ENCODE measurements around the gene FAM163B. TPM values are rescaled to one million over a fixed set of nuclear protein-coding genes. Genes with fewer than 3 reads are reported as not detected.

Gene FAM163B
- total and polyA plus RNA-seq, 2 of the 8 experiments (the other 6 are each of a cell fraction or from before 2014, with no cell fraction given): 0.63 to 1.0 TPM

DNA sequence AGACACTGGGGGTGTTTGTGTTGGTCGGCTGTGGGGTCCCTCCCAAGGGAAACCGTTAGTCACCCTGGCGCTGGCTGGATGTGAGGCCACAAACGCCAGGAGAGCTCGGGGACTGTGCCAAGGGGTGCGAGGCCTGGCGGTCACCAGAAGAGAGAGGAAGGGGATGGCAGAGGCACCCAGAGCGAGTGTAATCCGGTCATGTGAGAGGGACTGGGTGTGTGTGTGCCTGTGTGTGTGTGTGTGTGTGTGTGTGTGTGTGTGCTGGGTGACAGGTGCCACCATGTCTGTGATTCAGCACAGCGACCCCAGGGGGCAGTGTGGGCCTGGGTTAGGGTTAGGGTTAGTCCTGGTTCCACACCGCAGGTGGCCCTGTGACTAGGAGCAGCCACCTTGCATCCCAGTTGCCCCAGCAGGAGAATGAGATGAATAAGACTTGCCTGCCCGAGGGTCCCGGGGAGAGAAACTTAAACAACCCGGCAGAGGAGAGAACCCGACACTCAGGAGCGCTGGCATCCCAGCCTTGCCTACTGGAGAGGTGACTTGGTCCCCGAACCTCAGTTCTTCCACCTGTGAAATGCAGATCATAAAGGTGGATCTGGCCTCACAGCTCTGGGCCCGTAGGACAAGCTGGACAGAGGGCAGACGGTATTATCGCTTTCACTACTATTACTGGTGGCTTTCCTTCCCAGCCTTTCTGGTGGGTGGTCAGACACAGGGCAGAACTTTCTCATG is 76.1 kb downstream of the FAM163B start (continued):
- TF ChIP-seq CHD1 (IDR thresholded peaks at IDR 0.05; ENCODE audit: low read depth, low read length): no peak
- TF ChIP-seq ASH2L (IDR thresholded peaks at IDR 0.05; ENCODE audit: low read length): no peak
- TF ChIP-seq RNF2 (IDR thresholded peaks at IDR 0.05; ENCODE audit: borderline replicate concordance, low read depth, low read length, missing control alignments, poor library complexity, severe bottlenecking): no peak
- TF ChIP-seq CTBP2 (IDR thresholded peaks at IDR 0.05; ENCODE audit: borderline replicate concordance, insufficient read depth, insufficient read length, low read length): no peak
- no peak for TF ChIP-seq BACH1 (IDR thresholded peaks at IDR 0.05; ENCODE audit: low read length)
- TF ChIP-seq, protein P1, sequence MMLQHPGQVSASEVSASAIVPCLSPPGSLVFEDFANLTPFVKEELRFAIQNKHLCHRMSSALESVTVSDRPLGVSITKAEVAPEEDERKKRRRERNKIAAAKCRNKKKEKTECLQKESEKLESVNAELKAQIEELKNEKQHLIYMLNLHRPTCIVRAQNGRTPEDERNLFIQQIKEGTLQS (IDR thresholded peaks at IDR 0.05; ENCODE audit: insufficient read depth, low read depth, low read length): no peak
- TF ChIP-seq, protein P2, sequence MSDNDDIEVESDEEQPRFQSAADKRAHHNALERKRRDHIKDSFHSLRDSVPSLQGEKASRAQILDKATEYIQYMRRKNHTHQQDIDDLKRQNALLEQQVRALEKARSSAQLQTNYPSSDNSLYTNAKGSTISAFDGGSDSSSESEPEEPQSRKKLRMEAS (IDR thresholded peaks at IDR 0.05): peak; percentile 69
- 0 out of 2 replicates have a peak, but pooled peaks have one; percentile 54 for TF ChIP-seq CREB1 (IDR thresholded peaks at IDR 0.05)
- 0 out of 2 replicates have a peak, but pooled peaks have one; percentile 11 for TF ChIP-seq RBBP5 (IDR thresholded peaks at IDR 0.05; ENCODE audit: borderline replicate concordance, low read depth, low read length)

Measured in H1 (cell line).